Skeletal muscle satellite cell (primary cell): ENCODE results near the gene CWC22.
"Not testable (repeated sequence)": the region's sequence is repeated elsewhere in the genome, so short reads cannot be mapped to it uniquely, and the experiment has no call there.

ENCODE experiments used
- H3K27me3 ChIP-seq: 2 replicates; pipeline ENCODE4 v1.7.0; 2013; ENCODE audit warnings: low read length; ENCODE audit not compliant: control insufficient read depth, insufficient read depth
- H3K36me3 ChIP-seq: 2 replicates; pipeline ENCODE4 v1.7.0; 2013; ENCODE audit warnings: mild to moderate bottlenecking, control low read depth, low read length; ENCODE audit not compliant: insufficient read depth
- H3K4me1 ChIP-seq: 2 replicates; pipeline ENCODE4 v1.7.0; 2013; ENCODE audit warnings: low read length; ENCODE audit not compliant: control insufficient read depth, insufficient read depth
- H3K4me2 ChIP-seq: 2 replicates; pipeline ENCODE4 v1.7.0; 2013; ENCODE audit warnings: mild to moderate bottlenecking, low read length
- H3K4me3 ChIP-seq: 2 replicates; pipeline ENCODE4 v1.7.0; 2013; ENCODE audit warnings: low read length
- H3K9ac ChIP-seq: 2 replicates; pipeline ENCODE4 v1.7.0; 2013; ENCODE audit warnings: mild to moderate bottlenecking, low read depth, low read length, moderate library complexity
- H3K9me3 ChIP-seq: replicated peaks from 2 replicates; pipeline ENCODE4 v1.7.0; 2013; ENCODE audit warnings: mild to moderate bottlenecking, control low read depth, low read length

CWC22 gene

DNA sequence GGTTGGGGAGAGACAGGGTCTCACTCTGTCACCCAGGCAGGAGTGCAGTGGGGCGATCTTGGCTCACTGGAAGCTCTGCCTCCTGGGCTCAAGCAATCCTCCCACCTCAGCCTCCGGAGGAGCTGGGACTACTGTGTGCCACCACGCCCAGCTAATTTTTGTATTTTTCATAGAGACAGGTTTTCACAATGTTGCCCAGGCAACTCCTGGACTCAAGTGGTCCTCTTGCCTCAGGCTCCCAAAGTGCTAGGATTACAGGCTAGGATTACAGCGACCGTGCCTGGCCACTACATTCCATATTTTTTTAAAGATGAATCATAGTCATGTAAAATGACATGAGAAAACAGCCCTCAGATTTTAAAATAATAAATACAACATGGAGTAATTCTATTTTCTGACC lies 32.3 kb downstream of the CWC22 start:
- Histone ChIP-seq H3K4me1 (peaks cover 9% of the 10 kb centered on the region), H3K9ac (no peak overlapping the region), H3K36me3 (peaks cover 27% of the 10 kb centered on the region), H3K27me3 (no peaks in the 10 kb centered on the region), H3K4me3 (no peak overlapping the region), H3K4me2 (no peak overlapping the region), H3K9me3 (no peaks in the 10 kb centered on the region)

GRCh38 chr2:179966778-179967394 lies 40.2 kb downstream of the CWC22 start:
- peaks cover 39% of the 10 kb centered on the region for H3K36me3 ChIP-seq
- no peaks in the 10 kb centered on the region for H3K27me3 ChIP-seq
- H3K9ac ChIP-seq: no peak overlapping the region
- no peaks in the 10 kb centered on the region for H3K9me3 ChIP-seq
- H3K4me2 ChIP-seq: no peak overlapping the region
- H3K4me3 ChIP-seq: no peak overlapping the region
- peaks cover 3% of the 10 kb centered on the region for H3K4me1 ChIP-seq

DNA sequence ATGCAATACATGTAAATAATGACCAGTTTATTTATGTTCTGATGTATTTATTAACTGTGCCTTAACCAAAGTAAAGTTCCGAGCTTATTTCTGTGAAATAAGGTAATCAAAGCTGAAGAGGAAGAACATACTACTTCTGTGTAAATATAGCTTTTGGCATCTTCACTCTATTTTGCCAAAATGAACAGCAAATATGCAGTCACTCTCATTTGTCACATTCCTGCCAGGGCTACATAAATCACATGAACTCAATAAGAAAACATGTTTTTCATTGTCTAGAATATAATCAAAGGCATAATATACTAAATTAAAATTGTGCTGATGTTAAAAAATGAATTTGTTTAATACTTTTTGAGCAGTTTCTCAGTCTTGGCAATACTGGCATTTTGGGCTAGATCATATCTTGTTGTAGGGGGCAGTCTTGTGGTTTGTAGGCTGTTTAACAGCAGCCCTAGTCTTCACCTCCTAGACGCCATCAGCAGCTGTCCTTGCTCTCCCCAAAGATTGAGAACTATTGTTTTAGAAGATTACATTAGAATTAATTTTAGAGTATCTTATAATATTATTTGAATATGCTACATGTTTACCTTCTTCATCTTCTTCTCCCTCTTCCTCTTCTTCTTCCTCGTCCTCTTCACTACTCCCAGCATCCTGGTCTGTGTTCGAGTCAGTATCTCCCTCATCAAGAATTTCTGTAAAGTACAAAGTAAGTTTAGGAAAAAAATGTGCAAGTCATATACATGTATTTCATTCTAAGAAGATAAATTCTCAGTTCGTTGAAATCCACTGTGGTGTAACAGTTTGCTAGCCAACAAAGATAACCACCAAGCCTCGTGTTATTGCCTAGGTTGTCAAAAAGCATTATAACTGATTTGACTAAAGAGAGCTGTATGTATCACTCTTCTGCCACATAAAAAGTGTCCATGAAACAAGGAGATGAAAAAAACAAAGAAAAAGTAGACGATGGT lies 41.5 kb downstream of the CWC22 start:
- Histone ChIP-seq H3K4me2 (no peak overlapping the region), H3K9ac (no peak overlapping the region), H3K4me1 (peaks cover 3% of the 10 kb centered on the region), H3K4me3 (no peak overlapping the region), H3K9me3 (no peaks in the 10 kb centered on the region), H3K36me3 (peaks cover 38% of the 10 kb centered on the region), H3K27me3 (no peaks in the 10 kb centered on the region)

DNA sequence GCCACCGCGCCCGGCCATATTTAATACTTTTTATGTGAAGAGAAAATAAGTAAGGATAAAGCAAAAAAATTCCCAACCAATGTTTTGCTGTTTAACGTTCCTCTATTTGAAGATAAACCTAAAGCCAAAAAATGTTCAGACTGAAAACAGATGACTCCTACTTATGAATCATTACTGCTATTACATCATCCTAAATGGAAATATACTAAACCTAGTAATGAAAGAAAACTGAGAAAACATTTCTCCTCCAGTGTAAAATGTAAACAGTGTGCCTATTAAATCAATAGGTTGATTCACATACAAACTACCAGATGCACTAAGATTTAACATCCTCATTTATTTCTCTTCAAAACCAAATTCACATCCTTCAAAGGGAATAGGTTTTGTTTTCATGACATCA lies 43.5 kb downstream of the CWC22 start:
- Histone ChIP-seq H3K27me3 (no peaks in the 10 kb centered on the region), H3K9me3 (no peaks in the 10 kb centered on the region), H3K9ac (no peak overlapping the region), H3K4me1 (peaks cover 3% of the 10 kb centered on the region), H3K4me2 (peak overlapping the region; percentile 19), H3K36me3 (peaks cover 37% of the 10 kb centered on the region), H3K4me3 (no peak overlapping the region)

GRCh38 chr2:179958251-179958650 lies 48.8 kb downstream of the CWC22 start:
- not testable (repeated sequence) for H3K27me3 ChIP-seq, H3K4me2 ChIP-seq, H3K9ac ChIP-seq, H3K9me3 ChIP-seq, H3K4me1 ChIP-seq, H3K4me3 ChIP-seq
- H3K36me3 ChIP-seq: peaks cover 35% of the 10 kb centered on the region

- Histone ChIP-seq H3K9ac (no peak overlapping the region), H3K4me3 (no peak overlapping the region), H3K4me2 (no peak overlapping the region), H3K27me3 (no peaks in the 10 kb centered on the region), H3K9me3 (no peaks in the 10 kb centered on the region), H3K36me3 (peaks cover 58% of the 10 kb centered on the region), H3K4me1 (no peaks in the 10 kb centered on the region)
Observed at GRCh38 chr2:179954026-179954425, 53.1 kb downstream of the CWC22 start.

GRCh38 chr2:179953359-179953758 lies 53.7 kb downstream of the CWC22 start:
- Histone ChIP-seq H3K4me1 (no peaks in the 10 kb centered on the region), H3K36me3 (peaks cover 61% of the 10 kb centered on the region), H3K9me3 (no peaks in the 10 kb centered on the region), H3K4me2 (no peak overlapping the region), H3K4me3 (no peak overlapping the region), H3K27me3 (no peaks in the 10 kb centered on the region), H3K9ac (no peak overlapping the region)

- Histone ChIP-seq H3K4me3 (no peak overlapping the region), H3K27me3 (no peaks in the 10 kb centered on the region), H3K4me2 (no peak overlapping the region), H3K36me3 (peaks cover 58% of the 10 kb centered on the region), H3K9me3 (no peaks in the 10 kb centered on the region), H3K4me1 (no peaks in the 10 kb centered on the region), H3K9ac (no peak overlapping the region)
Observed at GRCh38 chr2:179952658-179953057, 54.4 kb downstream of the CWC22 start.

DNA sequence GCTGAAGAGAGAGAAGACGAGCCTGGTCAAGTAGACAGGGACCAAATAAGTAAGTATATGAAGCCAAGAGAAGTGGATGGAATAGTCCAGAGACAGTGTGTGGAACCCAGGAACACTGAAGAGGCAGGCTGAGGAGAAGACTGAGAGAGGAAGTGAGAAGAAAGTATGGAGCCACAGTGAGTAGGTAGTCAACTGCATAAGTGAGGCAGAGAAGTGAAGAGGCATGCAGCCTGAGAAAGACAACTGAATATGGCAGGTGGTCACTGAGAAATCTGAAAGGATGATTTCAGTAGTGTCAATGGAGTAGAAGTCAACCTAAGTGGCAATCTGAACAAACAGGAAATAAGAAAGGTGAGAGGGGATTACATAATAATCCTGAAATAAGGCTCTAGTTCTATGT lies 55.4 kb downstream of the CWC22 start:
- no peak overlapping the region for H3K4me2 ChIP-seq
- H3K27me3 ChIP-seq: no peaks in the 10 kb centered on the region
- no peaks in the 10 kb centered on the region for H3K9me3 ChIP-seq
- H3K36me3 ChIP-seq: peaks cover 66% of the 10 kb centered on the region
- no peak overlapping the region for H3K4me3 ChIP-seq
- no peaks in the 10 kb centered on the region for H3K4me1 ChIP-seq
- H3K9ac ChIP-seq: no peak overlapping the region

GRCh38 chr2:179950391-179950790 lies 56.7 kb downstream of the CWC22 start:
- peaks cover 71% of the 10 kb centered on the region for H3K36me3 ChIP-seq
- H3K4me2 ChIP-seq: no peak overlapping the region
- H3K27me3 ChIP-seq: no peaks in the 10 kb centered on the region
- no peaks in the 10 kb centered on the region for H3K9me3 ChIP-seq
- no peak overlapping the region for H3K9ac ChIP-seq
- no peak overlapping the region for H3K4me3 ChIP-seq
- H3K4me1 ChIP-seq: no peaks in the 10 kb centered on the region

GRCh38 chr2:179949438-179949837 lies 57.7 kb downstream of the CWC22 start:
- no peak overlapping the region for H3K9ac ChIP-seq
- no peak overlapping the region for H3K4me2 ChIP-seq
- H3K9me3 ChIP-seq: no peaks in the 10 kb centered on the region
- H3K36me3 ChIP-seq: peaks cover 70% of the 10 kb centered on the region
- no peak overlapping the region for H3K4me3 ChIP-seq
- H3K4me1 ChIP-seq: no peaks in the 10 kb centered on the region
- no peaks in the 10 kb centered on the region for H3K27me3 ChIP-seq

- H3K27me3 ChIP-seq: no peaks in the 10 kb centered on the region
- no peaks in the 10 kb centered on the region for H3K9me3 ChIP-seq
- no peak overlapping the region for H3K4me2 ChIP-seq
- H3K36me3 ChIP-seq: peaks cover 56% of the 10 kb centered on the region
- no peak overlapping the region for H3K9ac ChIP-seq
- no peak overlapping the region for H3K4me3 ChIP-seq
- no peaks in the 10 kb centered on the region for H3K4me1 ChIP-seq
Observed at GRCh38 chr2:179948058-179948457, 59.0 kb downstream of the CWC22 start.
